ENCODE data around the gene TCF7.

Gene TCF7

GRCh38 chr5:134113902-134114875, at the start of gene TCF7:
TSS of gene TCF7 (plus strand) at chr5:134114681. CDS start at chr5:134114907, 226 bp downstream.
- DNase-seq = no peak

DNA sequence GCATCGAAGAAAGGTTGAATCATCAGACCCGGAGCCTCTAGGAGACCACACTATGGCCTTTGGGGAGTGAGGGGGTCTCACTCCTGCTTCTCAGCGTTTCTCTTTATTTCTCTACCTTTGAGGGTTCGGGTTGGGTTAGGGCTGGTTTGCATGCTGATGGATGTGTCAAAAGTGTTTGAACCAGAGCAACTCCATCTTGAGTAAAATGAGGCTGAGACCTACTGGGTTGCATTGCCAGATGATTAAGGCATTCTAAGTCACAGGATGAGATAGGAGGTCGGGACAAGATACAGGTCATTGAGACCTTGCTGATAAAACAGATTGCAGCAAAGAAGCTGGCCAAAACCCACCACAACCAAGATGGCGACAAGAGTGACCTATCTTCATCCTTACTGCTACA, 44.9 kb upstream of the TCF7 start:
- DNase-seq = no peak

- DNase-seq = no peak
Observed at GRCh38 chr5:134070725-134071613, 43.5 kb upstream of the TCF7 start.

GRCh38 chr5:134071614-134072207, 42.8 kb upstream of the TCF7 start:
- DNase-seq = no peak

DNA sequence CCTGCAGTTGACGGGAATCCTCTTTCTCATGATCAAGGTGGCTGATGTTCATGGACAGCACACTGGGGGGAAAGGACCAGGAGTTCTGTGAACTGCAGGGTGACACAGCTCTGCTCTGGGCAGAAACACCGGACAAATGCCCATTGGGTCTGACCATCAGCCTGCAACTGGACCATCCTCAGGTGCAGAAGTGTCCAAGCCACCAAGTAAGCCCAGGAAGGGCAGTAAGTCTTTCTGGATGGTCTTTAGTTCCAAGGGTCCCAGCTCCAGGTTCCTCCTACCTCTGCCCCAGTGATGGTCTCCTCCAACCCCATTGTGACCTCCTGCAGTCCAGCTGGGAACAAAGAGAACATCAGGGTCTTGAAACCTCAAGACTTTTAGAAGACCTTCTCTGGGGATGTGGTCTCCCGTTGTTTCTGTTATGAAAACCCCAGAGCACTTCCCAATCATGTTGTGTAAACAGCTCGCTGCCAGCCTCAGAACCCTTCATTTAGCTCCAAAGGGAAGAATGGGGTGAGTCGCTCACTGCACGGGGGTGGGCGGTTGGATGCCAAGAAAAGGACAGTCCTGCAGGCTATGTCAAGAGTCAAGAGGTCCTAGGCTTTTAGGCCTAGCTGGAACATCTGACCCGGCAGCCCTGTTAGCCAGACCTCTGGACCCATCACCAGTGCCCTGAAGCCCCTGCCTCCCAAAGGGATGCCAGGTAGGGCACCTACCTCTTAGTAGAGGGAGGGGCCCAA, 41.8 kb upstream of the TCF7 start:
- no peak for DNase-seq

DNA sequence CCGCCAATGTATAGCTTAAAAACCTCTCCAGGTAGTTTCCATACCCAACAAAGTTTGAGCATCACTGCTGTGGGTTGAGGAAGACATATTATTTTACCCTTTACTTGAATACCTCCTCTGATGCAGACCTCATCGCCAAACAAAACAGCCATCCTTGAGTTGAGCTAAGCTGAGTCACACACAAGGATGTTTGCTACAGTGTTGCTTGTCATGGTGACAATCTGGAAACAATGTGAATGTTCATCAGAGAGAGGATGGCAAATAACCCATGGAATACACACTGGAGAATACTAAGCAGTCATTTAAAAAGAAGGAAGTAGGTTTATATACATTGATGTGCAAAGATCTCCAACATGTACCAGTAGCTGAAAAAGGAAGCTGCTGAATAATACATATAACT, 41.1 kb upstream of the TCF7 start:
- no peak for DNase-seq

GRCh38 chr5:134075102-134075501, 39.4 kb upstream of the TCF7 start:
- DNase-seq = no peak

DNA sequence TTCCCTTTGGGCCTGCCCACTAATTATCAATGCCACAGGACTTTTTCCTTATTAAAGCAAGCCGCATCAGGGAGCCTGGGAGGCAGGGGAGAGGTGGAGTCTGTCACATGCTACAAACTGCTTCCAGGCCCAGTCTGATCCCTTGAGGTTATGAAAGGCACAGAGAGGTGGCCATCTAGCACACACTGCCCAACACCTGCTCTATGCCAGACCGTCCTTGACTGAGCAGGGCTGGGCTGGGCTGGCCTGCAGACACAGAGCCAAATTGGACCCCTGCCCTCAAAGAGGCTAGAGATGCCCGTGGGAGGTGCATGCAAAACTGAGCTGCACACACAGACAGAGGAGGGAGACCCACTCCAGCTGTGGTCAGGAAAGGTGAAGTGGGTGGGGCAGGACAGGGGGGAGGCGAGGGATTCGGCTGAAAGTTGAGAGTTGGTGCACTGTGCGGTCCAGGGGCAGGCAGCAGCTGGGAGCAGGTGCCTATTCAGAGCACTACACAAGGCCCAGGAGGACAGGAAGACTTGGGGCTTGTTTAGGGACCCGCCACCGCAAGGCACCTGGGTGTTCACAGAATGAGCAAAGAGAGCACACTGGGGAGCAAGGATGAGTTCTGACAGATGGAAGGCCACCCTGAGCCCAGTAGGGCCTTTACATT, 36.4 kb upstream of the TCF7 start:
- no peak for DNase-seq

DNA sequence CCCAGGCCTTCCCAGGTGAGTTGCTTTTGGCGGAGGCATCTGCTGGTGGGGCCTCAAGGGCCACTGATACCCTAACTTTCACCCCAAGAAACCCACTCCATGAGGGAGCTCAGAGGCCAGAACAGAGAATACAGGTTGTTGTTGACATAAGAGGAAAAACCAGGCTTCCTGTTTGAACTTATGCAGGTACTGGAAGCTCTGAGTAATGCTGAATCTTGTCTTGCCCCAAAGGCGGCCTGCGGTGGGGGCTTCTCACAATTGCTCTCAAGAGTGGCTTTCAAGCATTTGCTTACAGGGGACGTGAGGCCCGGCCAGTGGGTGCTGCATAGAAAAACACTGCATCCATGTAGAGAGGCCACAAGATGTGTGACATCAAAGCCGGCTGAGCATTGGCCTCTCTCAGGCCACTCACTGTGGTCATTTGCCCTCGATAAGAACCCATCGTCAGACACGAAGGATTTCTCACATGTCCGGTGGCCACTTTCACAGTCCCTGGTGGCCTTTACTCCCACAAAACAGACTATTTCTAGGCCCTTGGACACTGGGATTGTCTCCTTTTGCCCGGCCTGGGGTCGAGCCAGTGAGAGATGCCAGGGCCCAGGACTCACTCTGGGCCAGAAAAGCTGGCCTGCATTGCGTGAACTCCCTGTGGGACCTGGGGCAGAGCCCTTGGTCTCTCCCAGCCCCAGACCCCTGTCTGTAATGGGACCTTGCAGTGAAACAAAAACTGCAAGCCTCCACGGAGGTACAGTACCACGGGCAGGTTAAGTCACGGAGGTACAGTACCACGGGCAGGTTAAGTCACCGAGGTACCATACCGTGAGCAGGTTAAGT, 34.5 kb upstream of the TCF7 start:
- no peak for DNase-seq

GRCh38 chr5:134082264-134082992, 32.1 kb upstream of the TCF7 start:
- DNase-seq = no peak

DNA sequence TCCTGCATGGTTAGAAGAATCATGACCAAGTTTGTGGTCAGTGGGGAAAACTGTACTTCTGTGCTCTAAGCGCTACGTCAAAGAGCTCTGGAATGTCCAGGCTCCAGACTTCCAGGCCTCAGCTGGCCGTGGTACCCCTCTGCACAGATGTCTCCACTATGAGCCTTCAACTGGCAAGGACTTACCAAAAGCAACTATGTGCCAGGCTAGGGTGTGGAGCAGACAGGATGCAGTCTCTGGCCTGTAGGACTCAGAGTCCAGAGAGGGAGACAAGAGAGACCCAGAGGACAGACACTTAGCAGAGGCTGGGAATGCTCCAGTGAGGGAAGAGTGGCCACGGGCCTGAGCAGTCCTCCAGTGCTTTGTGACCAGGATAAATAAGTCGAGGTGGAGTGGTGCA, 31.0 kb upstream of the TCF7 start:
- DNase-seq = no peak

- no peak for DNase-seq
Observed at GRCh38 chr5:134084022-134084565, 30.4 kb upstream of the TCF7 start.

DNA sequence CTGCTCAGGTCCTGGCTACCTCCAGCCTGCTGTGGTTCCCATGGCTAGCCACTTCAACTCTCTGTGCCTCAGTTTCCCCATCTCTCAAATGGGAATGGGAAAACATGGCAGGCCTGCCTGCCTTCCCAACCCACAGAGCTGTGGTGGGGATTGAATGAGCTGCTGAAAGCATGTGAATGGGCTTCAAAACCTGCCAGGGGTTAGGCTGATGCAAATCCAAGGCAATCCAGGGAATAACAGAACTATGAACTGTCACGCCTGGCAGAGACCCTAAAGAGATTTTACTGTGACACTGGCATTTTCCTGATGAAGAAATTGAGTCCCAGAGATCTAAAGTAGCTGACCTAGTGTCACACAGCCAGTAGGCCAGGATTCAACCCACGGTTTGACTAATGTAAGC, 29.9 kb upstream of the TCF7 start:
- no peak for DNase-seq

GRCh38 chr5:134085411-134085810, 29.1 kb upstream of the TCF7 start:
- DNase-seq = no peak

- DNase-seq = no peak
Observed at GRCh38 chr5:134086225-134086942, 28.1 kb upstream of the TCF7 start.

- DNase-seq = no peak
Observed at GRCh38 chr5:134086943-134087305, 27.6 kb upstream of the TCF7 start.

- no peak for DNase-seq
Observed at GRCh38 chr5:134088291-134088690, 26.2 kb upstream of the TCF7 start.

DNA sequence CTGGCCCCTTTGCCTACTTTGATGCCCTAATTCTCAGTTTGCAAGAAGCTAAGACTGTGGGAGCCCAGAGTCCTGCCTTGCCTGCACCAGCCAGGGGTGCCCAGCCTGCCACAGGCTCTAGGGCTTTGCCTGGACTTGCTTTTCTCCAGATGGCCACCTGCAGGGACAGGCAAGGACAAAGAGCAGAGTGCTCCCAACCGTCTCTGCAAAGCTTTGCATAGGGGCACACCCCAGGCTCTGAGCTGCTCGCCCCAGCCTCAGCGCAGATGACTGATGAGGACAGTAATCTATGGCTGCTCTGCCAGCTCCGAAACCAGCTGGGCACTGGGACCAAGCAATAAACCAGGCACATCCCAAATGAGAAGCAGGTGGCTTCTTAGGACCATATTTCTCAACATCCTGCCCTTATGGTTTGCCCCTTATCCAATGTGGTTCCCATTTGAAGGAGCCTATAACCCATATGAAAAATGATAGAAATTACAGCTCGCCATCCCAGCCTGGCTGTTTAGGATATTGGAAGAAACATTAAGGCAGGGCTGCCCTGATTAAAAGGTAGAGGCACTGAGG, 25.4 kb upstream of the TCF7 start:
- DNase-seq = no peak

DNA sequence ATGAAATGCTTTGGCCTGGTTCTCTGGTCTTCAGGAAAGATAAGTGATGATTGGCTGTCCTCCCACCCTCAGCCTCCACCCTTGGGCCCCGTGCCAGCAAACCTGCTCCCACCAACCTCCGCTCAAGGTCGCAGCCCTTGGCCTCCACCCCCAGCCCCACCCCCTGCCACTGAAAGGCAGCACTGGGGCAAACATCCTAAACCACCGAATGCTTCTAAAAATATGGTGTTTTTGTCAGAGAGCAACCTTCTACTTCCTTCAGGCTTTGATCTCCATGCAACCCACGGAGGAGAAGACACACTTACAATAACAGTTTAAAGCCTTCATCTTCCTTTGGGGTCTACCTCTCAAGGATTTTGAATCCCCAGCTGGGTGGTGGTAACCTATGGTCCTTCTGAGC, 24.0 kb upstream of the TCF7 start:
- no peak for DNase-seq

All from NK-92 treated with Interleukin-12 subunit alpha and Interleukin-12 subunit beta, amount 100 ng/mL, for 24 hours (cell line).